HL-60 (cell line): Measurements from ENCODE around the gene PLS3.

Source experiments
- CTCF ChIP-seq: IDR thresholded peaks from one replicate; pipeline ENCODE4 v1.5.1; 2011; ENCODE audit warnings: low read length, control low read depth, inconsistent platforms; ENCODE audit not compliant: insufficient read depth
- GABPA ChIP-seq: IDR thresholded peaks from 2 replicates; pipeline ENCODE4 v1.6.1; 2012; ENCODE audit warnings: low read depth
- POLR2AphosphoS5 ChIP-seq: IDR thresholded peaks from 2 replicates; pipeline ENCODE4 v1.6.1; 2012; ENCODE audit warnings: low read depth
- REST ChIP-seq: IDR thresholded peaks from 2 replicates; pipeline ENCODE4 v1.6.1; 2012; ENCODE audit warnings: low read depth; ENCODE audit not compliant: insufficient replicate concordance

GRCh38 chrX:115652221-115652620 lies 91.2 kb downstream of the PLS3 start:
- TF ChIP-seq CTCF (no peak), REST (no peak), POLR2AphosphoS5 (no peak), GABPA (no peak)
